Fibroblast of lung (primary cell): ENCODE results near the gene RMDN3. TPM values are rescaled to one million over a fixed set of nuclear protein-coding genes. Genes with fewer than 3 reads are reported as not detected.

Source experiments
- DNase-seq, 2 donors: peaks; one replicate each; pipeline versions ENCODE4 v3.0.0 to v3.0.0-alpha.2; 2010; ENCODE audit warnings: low read depth in 2 of 2
- H2AFZ ChIP-seq: 2 replicates; pipeline ENCODE4 v1.5.1; 2012; ENCODE audit warnings: low read length, control low read depth, inconsistent platforms
- H3K27ac ChIP-seq: 2 replicates; pipeline ENCODE4 v1.5.1; 2011; ENCODE audit warnings: low read length, control low read depth; ENCODE audit not compliant: insufficient read depth
- H3K27me3 ChIP-seq: 2 replicates; pipeline ENCODE4 v1.5.1; 2011; ENCODE audit warnings: mild to moderate bottlenecking, low read length; ENCODE audit not compliant: control insufficient read depth, insufficient read depth
- H3K36me3 ChIP-seq: 2 replicates; pipeline ENCODE4 v1.5.1; 2011; ENCODE audit warnings: low read length; ENCODE audit not compliant: control insufficient read depth, insufficient read depth
- H3K4me1 ChIP-seq: 2 replicates; pipeline ENCODE4 v1.5.1; 2011; ENCODE audit warnings: low read length; ENCODE audit not compliant: control insufficient read depth, insufficient read depth; ENCODE audit errors: extremely low read depth
- H3K4me2 ChIP-seq: 2 replicates; pipeline ENCODE4 v1.5.1; 2011; ENCODE audit warnings: low read length, control low read depth; ENCODE audit not compliant: insufficient read depth; ENCODE audit errors: extremely low read depth
- H3K4me3 ChIP-seq, 4 experiments: fragments of 200-600 bp in 1 of 4; sonication (generic) in 1 of 4; replicated peaks in 1 of 4; 2 replicates each; pipeline ENCODE4 v1.5.1; 2011 to 2016; ENCODE audit warnings: low read length in 4 of 4, low read depth in 3 of 4, mild to moderate bottlenecking in 3 of 4, control low read depth in 2 of 4, inconsistent platforms in 1 of 4, mixed read lengths in 1 of 4; ENCODE audit not compliant: insufficient read depth in 1 of 4; ENCODE audit errors: control extremely low read depth in 1 of 4
- H3K79me2 ChIP-seq: 2 replicates; pipeline ENCODE4 v1.5.1; 2012; ENCODE audit warnings: mild to moderate bottlenecking, low read length, inconsistent platforms; ENCODE audit not compliant: control insufficient read depth, insufficient read depth
- H3K9ac ChIP-seq: 2 replicates; pipeline ENCODE4 v1.5.1; 2011; ENCODE audit warnings: mild to moderate bottlenecking, low read length, control low read depth; ENCODE audit not compliant: insufficient read depth
- H3K9me3 ChIP-seq: 2 replicates; pipeline ENCODE4 v1.5.1; 2012; ENCODE audit warnings: low read depth, low read length; ENCODE audit not compliant: control insufficient read depth, insufficient read depth
- H4K20me1 ChIP-seq: 2 replicates; pipeline ENCODE4 v1.5.1; 2011; ENCODE audit warnings: low read length; ENCODE audit not compliant: control insufficient read depth, insufficient read depth; ENCODE audit errors: extremely low read depth
- CTCF ChIP-seq, 2 donors: IDR thresholded peaks in 1 of 2; conservative IDR thresholded peaks in 1 of 2; 1 replicate in 1 of 2; 2 replicates in 1 of 2; pipeline ENCODE4 v1.5.1; 2011 to 2012; ENCODE audit warnings: low read length in 2 of 2, control low read depth in 1 of 2, inconsistent platforms in 1 of 2, low read depth in 1 of 2, mild to moderate bottlenecking in 1 of 2
- EZH2 ChIP-seq: IDR thresholded peaks from 2 replicates; pipeline ENCODE4 v1.5.1; 2012; ENCODE audit warnings: low read length, control low read depth, mild to moderate bottlenecking; ENCODE audit errors: missing control alignments
- polyA plus RNA-seq, 2 donors: library from polyadenylated mRNA; depleted of rRNA in 1 of 2; stranded (reverse) in 1 of 2; unstranded in 1 of 2; fragments of >200 nt; gene quantifications; 2 replicates each; pipeline ENCODE4 v1.2.1, GENCODE V29; 2011 to 2012; ENCODE audit warnings: missing spikeins in 1 of 2
- total RNA-seq: library from RNA; depleted of rRNA; stranded (reverse); fragments of >200 nt; gene quantifications from 2 replicates; pipeline ENCODE4 v1.2.1, GENCODE V29; 2014

RMDN3 gene
- total and polyA plus RNA-seq, 2 donors (not counting 1 experiment from before 2014, with no cell fraction given) = 16.0 to 22.7 TPM

DNA sequence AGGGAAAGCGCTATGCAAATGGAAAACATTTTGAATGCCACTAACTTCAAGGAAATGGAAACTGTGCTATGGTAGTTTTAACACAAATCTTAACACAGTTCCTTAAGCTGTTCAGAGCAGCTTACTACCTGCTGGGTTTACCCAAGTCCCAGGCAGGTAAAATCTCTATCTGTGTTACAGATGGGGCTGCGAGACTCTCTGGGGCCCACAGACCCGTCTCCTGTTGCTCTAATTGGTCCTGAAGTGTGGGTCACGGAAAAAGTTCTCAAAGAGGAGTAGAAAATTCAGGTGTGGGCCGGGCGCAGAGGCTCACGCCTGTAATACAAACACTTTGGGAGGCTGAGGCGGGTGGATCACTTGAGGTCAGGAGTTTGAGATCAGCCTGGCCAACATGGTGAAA lies 34.9 kb upstream of the RMDN3 start:
- no peak overlapping the region for H3K4me3 ChIP-seq
- DNase-seq = no peak
- TF ChIP-seq EZH2 = no peak
- no peak for TF ChIP-seq CTCF (conservative IDR thresholded peaks at IDR 0.05 in 1 of 2, IDR thresholded peaks at IDR 0.05 in 1 of 2; ENCODE audit: low read depth in 1 of 2, low read length in 2 of 2)
- peaks cover 8% of the 10 kb centered on the region for H3K79me2 ChIP-seq
- H3K9me3 ChIP-seq = no peaks in the 10 kb centered on the region
- H4K20me1 ChIP-seq = no peaks in the 10 kb centered on the region
- H3K4me2 ChIP-seq = no peak overlapping the region
- H3K27me3 ChIP-seq = no peaks in the 10 kb centered on the region
- no peak overlapping the region for H3K9ac ChIP-seq
- no peak overlapping the region for H3K27ac ChIP-seq
- no peak overlapping the region for H2AFZ ChIP-seq
- H3K36me3 ChIP-seq = no peaks in the 10 kb centered on the region
- H3K4me1 ChIP-seq = peaks cover 11% of the 10 kb centered on the region

DNA sequence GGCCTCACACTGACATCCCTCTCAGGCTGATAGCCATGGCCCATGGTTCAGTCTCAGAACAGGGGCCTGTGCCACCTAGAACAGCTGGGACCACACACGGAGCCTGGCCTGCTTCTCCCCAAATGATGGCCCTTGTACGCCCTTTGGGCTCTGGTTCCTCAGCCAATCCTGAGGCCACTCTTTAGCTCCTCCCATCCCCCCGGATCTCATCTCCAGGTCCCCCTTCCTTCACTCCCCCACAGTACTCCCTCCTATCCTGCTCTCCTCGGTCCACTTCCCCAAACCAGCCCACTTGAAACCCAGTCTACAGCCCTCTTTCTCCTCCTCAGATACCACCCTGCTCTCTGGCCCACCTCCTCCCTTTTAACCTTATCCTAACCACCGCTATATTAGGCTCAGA lies 34.1 kb upstream of the RMDN3 start:
- no peak overlapping the region for H3K27ac ChIP-seq
- H3K9me3 ChIP-seq = no peaks in the 10 kb centered on the region
- TF ChIP-seq EZH2 (no peak), CTCF (conservative IDR thresholded peaks at IDR 0.05 in 1 of 2, IDR thresholded peaks at IDR 0.05 in 1 of 2; ENCODE audit: low read depth in 1 of 2, low read length in 2 of 2) (no peak)
- H4K20me1 ChIP-seq = no peaks in the 10 kb centered on the region
- H3K4me3 ChIP-seq = no peak overlapping the region
- no peak overlapping the region for H2AFZ ChIP-seq
- no peak overlapping the region for H3K9ac ChIP-seq
- no peaks in the 10 kb centered on the region for H3K36me3 ChIP-seq
- H3K79me2 ChIP-seq = peaks cover 8% of the 10 kb centered on the region
- DNase-seq = no peak
- H3K27me3 ChIP-seq = no peaks in the 10 kb centered on the region
- peaks cover 11% of the 10 kb centered on the region for H3K4me1 ChIP-seq
- H3K4me2 ChIP-seq = no peak overlapping the region

DNA sequence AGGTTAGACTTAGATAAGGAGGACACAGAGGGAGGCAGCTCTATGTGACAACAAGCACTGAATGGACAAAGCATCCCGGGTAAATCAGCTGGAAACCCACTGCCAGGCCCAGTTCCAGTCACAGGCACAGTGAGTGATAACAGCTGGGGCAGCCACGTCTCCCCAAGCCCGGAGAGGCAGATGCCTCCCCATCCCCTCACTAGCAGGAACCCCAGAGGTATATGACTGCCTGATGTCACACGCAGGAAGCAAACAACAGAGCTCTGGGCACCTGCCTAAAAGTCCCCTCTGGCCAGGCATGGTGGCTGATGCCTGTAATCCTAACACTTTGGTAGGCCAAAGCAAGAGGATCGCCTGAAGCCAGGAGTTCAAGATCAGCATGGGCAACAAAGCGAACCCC lies 32.9 kb upstream of the RMDN3 start:
- no peak overlapping the region for H2AFZ ChIP-seq
- TF ChIP-seq EZH2 = no peak
- DNase-seq = no peak
- H3K79me2 ChIP-seq = peaks cover 8% of the 10 kb centered on the region
- H3K4me2 ChIP-seq = no peak overlapping the region
- no peaks in the 10 kb centered on the region for H3K27me3 ChIP-seq
- H3K9ac ChIP-seq = no peak overlapping the region
- H3K27ac ChIP-seq = no peak overlapping the region
- no peak overlapping the region for H3K4me3 ChIP-seq
- peaks cover 8% of the 10 kb centered on the region for H3K4me1 ChIP-seq
- H4K20me1 ChIP-seq = no peaks in the 10 kb centered on the region
- H3K9me3 ChIP-seq = no peaks in the 10 kb centered on the region
- no peaks in the 10 kb centered on the region for H3K36me3 ChIP-seq
